ENCODE data around the gene CDC42BPB.

DNA sequence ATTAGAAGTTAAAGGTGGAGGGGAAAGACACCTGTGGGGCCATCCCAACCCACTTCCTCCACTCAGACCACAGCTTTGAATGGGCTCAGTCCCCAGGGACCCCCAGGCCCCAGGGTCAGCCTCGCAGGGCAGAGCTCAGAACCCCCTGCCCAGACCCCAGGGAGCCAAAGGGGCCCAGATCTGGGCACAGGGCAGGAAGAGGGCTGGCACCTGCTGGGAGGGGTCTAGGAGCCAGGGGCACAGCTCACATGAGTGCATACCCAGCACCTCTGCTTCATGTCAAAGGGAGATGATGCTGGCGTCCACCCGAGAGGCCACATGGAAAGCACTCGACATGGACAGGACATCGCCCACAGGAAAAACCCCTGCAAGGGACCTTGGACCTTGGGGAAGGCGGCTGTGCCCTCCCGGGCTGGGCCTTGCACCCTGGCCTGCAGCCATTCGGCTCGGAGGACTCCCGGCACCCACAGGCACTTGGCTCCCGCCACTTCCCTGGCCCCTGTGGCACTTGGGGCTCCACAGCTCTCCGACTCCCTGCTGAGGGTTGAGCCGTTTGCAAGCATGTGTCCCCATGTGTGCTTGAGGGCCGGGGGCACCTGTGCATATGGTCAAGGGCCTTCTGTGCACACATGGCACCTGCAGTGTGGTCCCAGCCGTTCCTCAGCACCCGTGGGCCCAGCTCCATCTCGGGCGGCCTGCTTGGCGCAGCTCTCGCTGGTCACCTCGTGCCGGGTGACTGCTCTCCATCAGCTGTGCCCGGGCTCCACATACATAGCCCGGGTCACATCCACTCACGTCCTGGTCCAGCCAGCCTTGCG is 142.7 kb downstream of the CDC42BPB start:
- TF ChIP-seq EZH2 (IDR thresholded peaks at IDR 0.05; ENCODE audit: borderline replicate concordance, low read depth, low read length, severe bottlenecking): no peak
- TF ChIP-seq, protein P1, sequence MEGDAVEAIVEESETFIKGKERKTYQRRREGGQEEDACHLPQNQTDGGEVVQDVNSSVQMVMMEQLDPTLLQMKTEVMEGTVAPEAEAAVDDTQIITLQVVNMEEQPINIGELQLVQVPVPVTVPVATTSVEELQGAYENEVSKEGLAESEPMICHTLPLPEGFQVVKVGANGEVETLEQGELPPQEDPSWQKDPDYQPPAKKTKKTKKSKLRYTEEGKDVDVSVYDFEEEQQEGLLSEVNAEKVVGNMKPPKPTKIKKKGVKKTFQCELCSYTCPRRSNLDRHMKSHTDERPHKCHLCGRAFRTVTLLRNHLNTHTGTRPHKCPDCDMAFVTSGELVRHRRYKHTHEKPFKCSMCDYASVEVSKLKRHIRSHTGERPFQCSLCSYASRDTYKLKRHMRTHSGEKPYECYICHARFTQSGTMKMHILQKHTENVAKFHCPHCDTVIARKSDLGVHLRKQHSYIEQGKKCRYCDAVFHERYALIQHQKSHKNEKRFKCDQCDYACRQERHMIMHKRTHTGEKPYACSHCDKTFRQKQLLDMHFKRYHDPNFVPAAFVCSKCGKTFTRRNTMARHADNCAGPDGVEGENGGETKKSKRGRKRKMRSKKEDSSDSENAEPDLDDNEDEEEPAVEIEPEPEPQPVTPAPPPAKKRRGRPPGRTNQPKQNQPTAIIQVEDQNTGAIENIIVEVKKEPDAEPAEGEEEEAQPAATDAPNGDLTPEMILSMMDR (IDR thresholded peaks at IDR 0.05; ENCODE audit: borderline replicate concordance, extremely low read depth, low read length, poor library complexity, severe bottlenecking): no peak

All from DND-41 (cell line).